Measurements from ENCODE around the gene AMMECR1. TPM values are rescaled to one million over a fixed set of nuclear protein-coding genes. Genes with fewer than 3 reads are reported as not detected.

Gene AMMECR1
- total and polyA plus RNA-seq, 2 of the 13 experiments (the other 11 are each of a cell fraction or from before 2014, with no cell fraction given): 3.1 to 7.5 TPM

GRCh38 chrX:110304884-110305283, 13.0 kb downstream of the AMMECR1 start:
- POLR2A ChIA-PET: interaction anchor here (0.9 kb wide), 1 partner anchor 13 kb away, joined by 3 read pairs; the partner anchor contains the start of gene AMMECR1
- H3K27ac ChIP-seq (ENCODE audit: extremely low read length, insufficient read depth, low read length): no peak overlapping the region
- no peak for DNase-seq (ENCODE audit: low spot score)
- no peaks in the 10 kb centered on the region for H3K79me2 ChIP-seq (ENCODE audit: insufficient read depth, low read length)
- no peak overlapping the region for H3K4me3 ChIP-seq (replicated peaks in 1 of 3; ENCODE audit: insufficient read depth in 1 of 3, low read depth in 2 of 3, low read length in 3 of 3)
- H3K36me3 ChIP-seq (replicated peaks in 1 of 2; ENCODE audit: control insufficient read depth in 1 of 2, insufficient read depth in 2 of 2, low read length in 2 of 2): no peaks in the 10 kb centered on the region
- no peak overlapping the region for H3K9ac ChIP-seq (ENCODE audit: insufficient read depth, low read depth, low read length)
- no peaks in the 10 kb centered on the region for H3K9me3 ChIP-seq (ENCODE audit: low read length)
- no peaks in the 10 kb centered on the region for H3K4me1 ChIP-seq (ENCODE audit: insufficient read depth, low read length)
- in situ Hi-C loops (cut with HindIII; ENCODE audit: extremely low pct_ligation_motif_present, low pct_unique_long_range_greater_than_20kb) (no loop called here), intact Hi-C loops (cut with micrococcal nuclease; ENCODE audit: unreplicated experiment) (no loop called here)
- CTCF ChIA-PET (ENCODE audit: low intra/inter-chr PET ratio, low total read pairs): no interaction called here
- H4K20me1 ChIP-seq (ENCODE audit: insufficient read depth, low read length): no peaks in the 10 kb centered on the region
- no peak for ATAC-seq
- no TSS peak for BruUV-seq (replicated peaks)
- H2AFZ ChIP-seq (ENCODE audit: low read length): no peak overlapping the region
- H3K27me3 ChIP-seq (ENCODE audit: control insufficient read depth in 1 of 2, insufficient read depth in 2 of 2, low read length in 2 of 2): no peaks in the 10 kb centered on the region
- FAIRE-seq: no peak
- no peak overlapping the region for H3K4me2 ChIP-seq (ENCODE audit: low read depth, low read length)
- TF ChIP-seq KAT8 (CRISPR knock-in tag; IDR thresholded peaks at IDR 0.05) (no peak), KMT2A (CRISPR knock-in tag; IDR thresholded peaks at IDR 0.05) (no peak), MTA1 (CRISPR knock-in tag; IDR thresholded peaks at IDR 0.05; ENCODE audit: borderline replicate concordance) (no peak), SIX1 (CRISPR knock-in tag; IDR thresholded peaks at IDR 0.05; ENCODE audit: borderline replicate concordance) (no peak), ZNF414 (CRISPR knock-in tag; IDR thresholded peaks at IDR 0.05) (no peak), ZNF253 (CRISPR knock-in tag; IDR thresholded peaks at IDR 0.05; ENCODE audit: borderline replicate concordance) (no peak), ZNF790 (CRISPR knock-in tag; IDR thresholded peaks at IDR 0.05; ENCODE audit: borderline replicate concordance) (no peak), ARNTL (CRISPR knock-in tag; IDR thresholded peaks at IDR 0.05) (no peak), ADNP (CRISPR knock-in tag; IDR thresholded peaks at IDR 0.05) (no peak), ZNF839 (CRISPR knock-in tag; IDR thresholded peaks at IDR 0.05; ENCODE audit: borderline replicate concordance) (no peak), CEBPZ (IDR thresholded peaks at IDR 0.05; ENCODE audit: low read length) (no peak)
- TF ChIP-seq, protein P1, sequence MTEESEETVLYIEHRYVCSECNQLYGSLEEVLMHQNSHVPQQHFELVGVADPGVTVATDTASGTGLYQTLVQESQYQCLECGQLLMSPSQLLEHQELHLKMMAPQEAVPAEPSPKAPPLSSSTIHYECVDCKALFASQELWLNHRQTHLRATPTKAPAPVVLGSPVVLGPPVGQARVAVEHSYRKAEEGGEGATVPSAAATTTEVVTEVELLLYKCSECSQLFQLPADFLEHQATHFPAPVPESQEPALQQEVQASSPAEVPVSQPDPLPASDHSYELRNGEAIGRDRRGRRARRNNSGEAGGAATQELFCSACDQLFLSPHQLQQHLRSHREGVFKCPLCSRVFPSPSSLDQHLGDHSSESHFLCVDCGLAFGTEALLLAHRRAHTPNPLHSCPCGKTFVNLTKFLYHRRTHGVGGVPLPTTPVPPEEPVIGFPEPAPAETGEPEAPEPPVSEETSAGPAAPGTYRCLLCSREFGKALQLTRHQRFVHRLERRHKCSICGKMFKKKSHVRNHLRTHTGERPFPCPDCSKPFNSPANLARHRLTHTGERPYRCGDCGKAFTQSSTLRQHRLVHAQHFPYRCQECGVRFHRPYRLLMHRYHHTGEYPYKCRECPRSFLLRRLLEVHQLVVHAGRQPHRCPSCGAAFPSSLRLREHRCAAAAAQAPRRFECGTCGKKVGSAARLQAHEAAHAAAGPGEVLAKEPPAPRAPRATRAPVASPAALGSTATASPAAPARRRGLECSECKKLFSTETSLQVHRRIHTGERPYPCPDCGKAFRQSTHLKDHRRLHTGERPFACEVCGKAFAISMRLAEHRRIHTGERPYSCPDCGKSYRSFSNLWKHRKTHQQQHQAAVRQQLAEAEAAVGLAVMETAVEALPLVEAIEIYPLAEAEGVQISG (CRISPR knock-in tag; IDR thresholded peaks at IDR 0.05): no peak
- TF ChIP-seq, protein P2, sequence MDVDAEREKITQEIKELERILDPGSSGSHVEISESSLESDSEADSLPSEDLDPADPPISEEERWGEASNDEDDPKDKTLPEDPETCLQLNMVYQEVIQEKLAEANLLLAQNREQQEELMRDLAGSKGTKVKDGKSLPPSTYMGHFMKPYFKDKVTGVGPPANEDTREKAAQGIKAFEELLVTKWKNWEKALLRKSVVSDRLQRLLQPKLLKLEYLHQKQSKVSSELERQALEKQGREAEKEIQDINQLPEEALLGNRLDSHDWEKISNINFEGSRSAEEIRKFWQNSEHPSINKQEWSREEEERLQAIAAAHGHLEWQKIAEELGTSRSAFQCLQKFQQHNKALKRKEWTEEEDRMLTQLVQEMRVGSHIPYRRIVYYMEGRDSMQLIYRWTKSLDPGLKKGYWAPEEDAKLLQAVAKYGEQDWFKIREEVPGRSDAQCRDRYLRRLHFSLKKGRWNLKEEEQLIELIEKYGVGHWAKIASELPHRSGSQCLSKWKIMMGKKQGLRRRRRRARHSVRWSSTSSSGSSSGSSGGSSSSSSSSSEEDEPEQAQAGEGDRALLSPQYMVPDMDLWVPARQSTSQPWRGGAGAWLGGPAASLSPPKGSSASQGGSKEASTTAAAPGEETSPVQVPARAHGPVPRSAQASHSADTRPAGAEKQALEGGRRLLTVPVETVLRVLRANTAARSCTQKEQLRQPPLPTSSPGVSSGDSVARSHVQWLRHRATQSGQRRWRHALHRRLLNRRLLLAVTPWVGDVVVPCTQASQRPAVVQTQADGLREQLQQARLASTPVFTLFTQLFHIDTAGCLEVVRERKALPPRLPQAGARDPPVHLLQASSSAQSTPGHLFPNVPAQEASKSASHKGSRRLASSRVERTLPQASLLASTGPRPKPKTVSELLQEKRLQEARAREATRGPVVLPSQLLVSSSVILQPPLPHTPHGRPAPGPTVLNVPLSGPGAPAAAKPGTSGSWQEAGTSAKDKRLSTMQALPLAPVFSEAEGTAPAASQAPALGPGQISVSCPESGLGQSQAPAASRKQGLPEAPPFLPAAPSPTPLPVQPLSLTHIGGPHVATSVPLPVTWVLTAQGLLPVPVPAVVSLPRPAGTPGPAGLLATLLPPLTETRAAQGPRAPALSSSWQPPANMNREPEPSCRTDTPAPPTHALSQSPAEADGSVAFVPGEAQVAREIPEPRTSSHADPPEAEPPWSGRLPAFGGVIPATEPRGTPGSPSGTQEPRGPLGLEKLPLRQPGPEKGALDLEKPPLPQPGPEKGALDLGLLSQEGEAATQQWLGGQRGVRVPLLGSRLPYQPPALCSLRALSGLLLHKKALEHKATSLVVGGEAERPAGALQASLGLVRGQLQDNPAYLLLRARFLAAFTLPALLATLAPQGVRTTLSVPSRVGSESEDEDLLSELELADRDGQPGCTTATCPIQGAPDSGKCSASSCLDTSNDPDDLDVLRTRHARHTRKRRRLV (CRISPR knock-in tag; IDR thresholded peaks at IDR 0.05): no peak

Data from HepG2 (cell line).